Right lobe of liver (tissue), 6 donors: ENCODE results near the gene B3GNT4. TPM values are rescaled to one million over a fixed set of nuclear protein-coding genes. Genes with fewer than 3 reads are reported as not detected.

Experiments
- ATAC-seq, 4 donors: fragments of 200-7000 bp; cut with Tn5 transposase; one replicate each; pipeline ENCODE4 v1.9.1; 2020; ENCODE audit warnings: mild to moderate bottlenecking in 4 of 4, moderate library complexity in 4 of 4
- DNase-seq, 3 donors: peaks; one replicate each; pipeline ENCODE4 v3.0.0-alpha.2; 2020
- H3K27ac ChIP-seq, 3 donors: fragments of 200-600 bp; one replicate each; pipeline ENCODE4 v1.8.0; 2022
- H3K27me3 ChIP-seq, 2 donors: fragments of 200-600 bp; one replicate each; pipeline ENCODE4 v1.8.0; 2022
- H3K36me3 ChIP-seq, 4 donors: fragments of 200-600 bp; sonication (generic) in 1 of 4; one replicate each; pipeline versions ENCODE4 v1.5.1 to v1.8.0; 2017 to 2022; ENCODE audit warnings: control low read depth in 1 of 4
- H3K4me1 ChIP-seq, 4 donors: fragments of 200-600 bp; sonication (generic) in 1 of 4; one replicate each; pipeline versions ENCODE4 v1.5.1 to v1.8.0; 2017 to 2022; ENCODE audit warnings: control low read depth in 1 of 4
- H3K4me3 ChIP-seq, 3 donors: fragments of 200-600 bp; one replicate each; pipeline ENCODE4 v1.8.0; 2022
- H3K9me3 ChIP-seq, 4 donors: fragments of 200-600 bp; sonication (generic) in 1 of 4; one replicate each; pipeline versions ENCODE4 v1.5.1 to v1.8.0; 2017 to 2022; ENCODE audit warnings: control low read depth in 1 of 4
- CTCF ChIP-seq, 4 donors: fragments of 200-600 bp in 3 of 4; fragments of 450-650 bp in 1 of 4; IDR thresholded peaks; one replicate each; pipeline versions ENCODE4 v1.5.1 to v1.8.0; 2016 to 2022; ENCODE audit warnings: antibody characterized with exemption in 4 of 4, mild to moderate bottlenecking in 2 of 4
- POLR2A ChIP-seq: fragments of 450-650 bp; IDR thresholded peaks from one replicate; pipeline ENCODE4 v1.6.1; 2017; ENCODE audit warnings: antibody characterized with exemption, mild to moderate bottlenecking
- whole genome bisulfite sequencing: methylation state at CpG from one replicate; pipeline ENCODE4 v1.1.6; 2018; ENCODE audit warnings: low coverage, low lambda C conversion rate; ENCODE audit not compliant: insufficient coverage; ENCODE audit errors: missing lambda C conversion rate; 5-methylcytosine and 5-hydroxymethylcytosine counted together
- intact Hi-C, 2 donors: fragments of 100-400 bp; cut with DNase I; formaldehyde crosslinking; loops; one replicate each; pipeline versions ENCODE4 v1.11.2 to v1.14.1; 2022
- total RNA-seq, 6 experiments: library from RNA; depleted of rRNA in 2 of 6; stranded (reverse); fragments of >200 nt in 2 of 6; fragmentation: NEBNext Ultra II Directional in 3 of 6; extraction: Animal tissue kit (Norgen Biotek cat#: 25700) in 3 of 6; gene quantifications; one replicate each; pipeline versions ENCODE4 v1.1.0 to v1.2.4, GENCODE V29; 2016 to 2023
- donor health status: DM: no; HTN: yes; CAD: no.
- donor health status: DM: no; HTN: no; CAD: no.
- donor health status: DM: no; HTN: no; CAD: no.
- donor health status: DM: no; HTN: yes; CAD: no.
- donor health status: DM: no; HTN: yes; CAD: no.

Gene B3GNT4
- total RNA-seq, 6 experiments from 2014 or later, result 0.42 to 0.43 TPM; not detected in 4

- no peaks in the 10 kb centered on the region for H3K4me1 ChIP-seq
- ATAC-seq (no peak), DNase-seq (no peak)
- no peaks in the 10 kb centered on the region for H3K9me3 ChIP-seq
- no peak overlapping the region for H3K27ac ChIP-seq
- no peak for TF ChIP-seq CTCF (IDR thresholded peaks at IDR 0.05)
- TF ChIP-seq POLR2A, result no peak
- H3K36me3 ChIP-seq, result no peaks in the 10 kb centered on the region
- peaks cover 0 to under 1% of the 10 kb centered on the region in 2 donors for H3K27me3 ChIP-seq
- no peak overlapping the region for H3K4me3 ChIP-seq
- intact Hi-C loops, result loop anchor here (5.0 to 10.0 kb wide), 2 partner anchors 53 to 60 kb away; no protein-coding TSS in a partner anchor
- WGBS, result 44% methylated on average over 1 of the region's 1 CpG
Measured at GRCh38 chr12:122197612-122197966, 5.9 kb upstream of the B3GNT4 start.

- H3K4me1 ChIP-seq, result peaks cover 0 to 16% (median 0%) of the 10 kb centered on the region in 4 donors
- no peaks in the 10 kb centered on the region for H3K9me3 ChIP-seq
- no peak for DNase-seq
- no peaks in the 10 kb centered on the region for H3K36me3 ChIP-seq
- no peak for TF ChIP-seq POLR2A
- no peak for TF ChIP-seq CTCF (IDR thresholded peaks at IDR 0.05)
- WGBS, result 71% methylated on average over 17 of the region's 29 CpGs
- ATAC-seq, result no peak
- intact Hi-C loops, result loop anchor here (5.0 to 10.0 kb wide), 2 partner anchors 55 to 62 kb away; no protein-coding TSS in a partner anchor
- H3K27ac ChIP-seq, result no peak overlapping the region
- peaks cover 0 to 9% of the 10 kb centered on the region in 2 donors for H3K27me3 ChIP-seq
- no peak overlapping the region for H3K4me3 ChIP-seq
Measured at GRCh38 chr12:122199484-122200355, 3.8 kb upstream of the B3GNT4 start.

- Histone ChIP-seq H3K36me3 (no peaks in the 10 kb centered on the region), H3K27me3 (peaks cover 0 to 9% of the 10 kb centered on the region in 2 donors), H3K4me3 (no peak overlapping the region), H3K4me1 (peaks cover 0 to 16% (median 0%) of the 10 kb centered on the region in 4 donors), H3K9me3 (no peaks in the 10 kb centered on the region), H3K27ac (no peak overlapping the region)
- intact Hi-C loops, result no loop called here
- DNase-seq, result no peak
- TF ChIP-seq POLR2A (no peak), CTCF (IDR thresholded peaks at IDR 0.05) (no peak)
- no peak for ATAC-seq
- no CpG with 5 or more reads among the region's 24 CpGs for WGBS
Measured at GRCh38 chr12:122200541-122201175, 2.9 kb upstream of the B3GNT4 start.

- Histone ChIP-seq H3K4me1 (peaks cover 0 to 16% (median 0%) of the 10 kb centered on the region in 4 donors), H3K27me3 (peaks cover 0 to 9% of the 10 kb centered on the region in 2 donors), H3K27ac (no peak overlapping the region), H3K36me3 (no peaks in the 10 kb centered on the region), H3K9me3 (no peaks in the 10 kb centered on the region), H3K4me3 (no peak overlapping the region)
- intact Hi-C loops, result no loop called here
- TF ChIP-seq CTCF (IDR thresholded peaks at IDR 0.05) (no peak), POLR2A (no peak)
- DNase-seq, result no peak
- no peak for ATAC-seq
- WGBS, result 94% methylated on average over 3 of the region's 5 CpGs
Measured at GRCh38 chr12:122201381-122201780, 2.1 kb upstream of the B3GNT4 start.
